HEK293 (cell line): ENCODE measurements around the gene PLEKHB2.

Experiments used
- HOXA7 ChIP-seq: sonication (generic); formaldehyde crosslinking; IDR thresholded peaks from 2 replicates; pipeline ENCODE4 v1.8.1; 2022; ENCODE audit warnings: missing genetic modification reagents, borderline replicate concordance
- KLF1 ChIP-seq: fragments of 450-650 bp; formaldehyde crosslinking; IDR thresholded peaks from 2 replicates; pipeline ENCODE4 v1.5.1; 2016; ENCODE audit warnings: missing biosample characterization, missing genetic modification characterization
- RBAK ChIP-seq: fragments of 450-650 bp; formaldehyde crosslinking; IDR thresholded peaks from 2 replicates; pipeline ENCODE4 v1.5.1; 2016; ENCODE audit warnings: missing biosample characterization, missing genetic modification characterization
- SP3 ChIP-seq: fragments of 450-650 bp; formaldehyde crosslinking; IDR thresholded peaks from 2 replicates; pipeline ENCODE4 v1.5.1; 2016; ENCODE audit warnings: missing biosample characterization, missing genetic modification characterization
- ZNF211 ChIP-seq: fragments of 450-650 bp; formaldehyde crosslinking; IDR thresholded peaks from 2 replicates; pipeline ENCODE4 v1.5.1; 2016; ENCODE audit warnings: low read depth, missing biosample characterization, missing genetic modification characterization
- ZNF274 ChIP-seq, 2 experiments: fragments of 200-500 bp in 1 of 2; fragments of 450-650 bp in 1 of 2; sonication (Bioruptor generic) in 1 of 2; formaldehyde crosslinking in 1 of 2; IDR thresholded peaks; 2 replicates each; pipeline versions ENCODE4 v1.5.1 to v1.6.1; 2014 to 2016; ENCODE audit warnings: borderline replicate concordance in 1 of 2, inconsistent platforms in 1 of 2, low read length in 1 of 2, missing biosample characterization in 1 of 2, missing genetic modification characterization in 1 of 2
- ZNF302 ChIP-seq: fragments of 450-650 bp; formaldehyde crosslinking; IDR thresholded peaks from 2 replicates; pipeline ENCODE4 v1.5.1; 2016; ENCODE audit warnings: missing biosample characterization, missing genetic modification characterization, low read depth
- ZNF324 ChIP-seq: fragments of 450-650 bp; formaldehyde crosslinking; IDR thresholded peaks from 2 replicates; pipeline ENCODE4 v1.5.1; 2016; ENCODE audit warnings: missing biosample characterization, missing genetic modification characterization
- ZNF366 ChIP-seq: fragments of 450-650 bp; formaldehyde crosslinking; conservative IDR thresholded peaks from 2 replicates; pipeline ENCODE4 v1.5.1; 2016; ENCODE audit warnings: missing biosample characterization, missing genetic modification characterization
- ZNF37A ChIP-seq: fragments of 450-650 bp; IDR thresholded peaks from 2 replicates; pipeline ENCODE4 v1.5.1; 2018; ENCODE audit warnings: missing biosample characterization, missing genetic modification characterization
- ZNF555 ChIP-seq: fragments of 450-650 bp; formaldehyde crosslinking; conservative IDR thresholded peaks from 2 replicates; pipeline ENCODE4 v1.5.1; 2017; ENCODE audit warnings: missing biosample characterization, mild to moderate bottlenecking, missing genetic modification characterization, inconsistent platforms
- ZNF623 ChIP-seq: fragments of 450-650 bp; formaldehyde crosslinking; IDR thresholded peaks from 2 replicates; pipeline ENCODE4 v1.5.1; 2016; ENCODE audit warnings: missing biosample characterization, missing genetic modification characterization
- ZNF629 ChIP-seq: fragments of 450-650 bp; formaldehyde crosslinking; IDR thresholded peaks from 2 replicates; pipeline ENCODE4 v1.5.1; 2017; ENCODE audit warnings: missing biosample characterization, missing genetic modification characterization
- ZNF677 ChIP-seq: fragments of 450-650 bp; IDR thresholded peaks from 2 replicates; pipeline ENCODE4 v1.5.0; 2018; ENCODE audit warnings: missing biosample characterization, mild to moderate bottlenecking, missing genetic modification characterization, moderate library complexity
- ZNF777 ChIP-seq: fragments of 450-650 bp; formaldehyde crosslinking; IDR thresholded peaks from 2 replicates; pipeline ENCODE4 v1.5.1; 2017; ENCODE audit warnings: missing biosample characterization, missing genetic modification characterization, borderline replicate concordance
- ZSCAN16 ChIP-seq: fragments of 450-650 bp; formaldehyde crosslinking; IDR thresholded peaks from 2 replicates; pipeline ENCODE4 v1.5.1; 2016; ENCODE audit warnings: missing biosample characterization, missing genetic modification characterization
- TF ChIP-seq, protein P1 (sequence below): fragments of 450-650 bp; formaldehyde crosslinking; IDR thresholded peaks from 2 replicates; pipeline ENCODE4 v1.5.1; 2017; ENCODE audit warnings: missing biosample characterization, missing genetic modification characterization
- TF ChIP-seq, protein P2 (sequence below): fragments of 450-650 bp; formaldehyde crosslinking; IDR thresholded peaks from 2 replicates; pipeline ENCODE4 v1.5.1; 2016; ENCODE audit warnings: missing biosample characterization, missing genetic modification characterization
- TF ChIP-seq, protein P3 (sequence below): fragments of 450-650 bp; formaldehyde crosslinking; IDR thresholded peaks from 2 replicates; pipeline ENCODE4 v1.5.1; 2016; ENCODE audit warnings: missing biosample characterization, missing genetic modification characterization
- TF ChIP-seq, protein P4 (sequence below): fragments of 450-650 bp; formaldehyde crosslinking; IDR thresholded peaks from 2 replicates; pipeline ENCODE4 v1.5.1; 2016; ENCODE audit warnings: missing biosample characterization, missing genetic modification characterization, low read depth
- TF ChIP-seq, protein P5 (sequence below): fragments of 450-650 bp; formaldehyde crosslinking; IDR thresholded peaks from 2 replicates; pipeline ENCODE4 v1.5.1; 2016; ENCODE audit warnings: missing biosample characterization, missing genetic modification characterization
- TF ChIP-seq, protein P6 (sequence below): fragments of 450-650 bp; formaldehyde crosslinking; IDR thresholded peaks from 2 replicates; pipeline ENCODE4 v1.5.1; 2016; ENCODE audit warnings: missing biosample characterization, missing genetic modification characterization
- TF ChIP-seq, protein P7 (sequence below): fragments of 450-650 bp; formaldehyde crosslinking; IDR thresholded peaks from 2 replicates; pipeline ENCODE4 v1.5.1; 2017; ENCODE audit warnings: missing biosample characterization, missing genetic modification characterization
- TF ChIP-seq, protein P8 (sequence below): fragments of 450-650 bp; formaldehyde crosslinking; IDR thresholded peaks from 2 replicates; pipeline ENCODE4 v1.5.1; 2016; ENCODE audit warnings: missing biosample characterization, missing genetic modification characterization

Gene PLEKHB2

DNA sequence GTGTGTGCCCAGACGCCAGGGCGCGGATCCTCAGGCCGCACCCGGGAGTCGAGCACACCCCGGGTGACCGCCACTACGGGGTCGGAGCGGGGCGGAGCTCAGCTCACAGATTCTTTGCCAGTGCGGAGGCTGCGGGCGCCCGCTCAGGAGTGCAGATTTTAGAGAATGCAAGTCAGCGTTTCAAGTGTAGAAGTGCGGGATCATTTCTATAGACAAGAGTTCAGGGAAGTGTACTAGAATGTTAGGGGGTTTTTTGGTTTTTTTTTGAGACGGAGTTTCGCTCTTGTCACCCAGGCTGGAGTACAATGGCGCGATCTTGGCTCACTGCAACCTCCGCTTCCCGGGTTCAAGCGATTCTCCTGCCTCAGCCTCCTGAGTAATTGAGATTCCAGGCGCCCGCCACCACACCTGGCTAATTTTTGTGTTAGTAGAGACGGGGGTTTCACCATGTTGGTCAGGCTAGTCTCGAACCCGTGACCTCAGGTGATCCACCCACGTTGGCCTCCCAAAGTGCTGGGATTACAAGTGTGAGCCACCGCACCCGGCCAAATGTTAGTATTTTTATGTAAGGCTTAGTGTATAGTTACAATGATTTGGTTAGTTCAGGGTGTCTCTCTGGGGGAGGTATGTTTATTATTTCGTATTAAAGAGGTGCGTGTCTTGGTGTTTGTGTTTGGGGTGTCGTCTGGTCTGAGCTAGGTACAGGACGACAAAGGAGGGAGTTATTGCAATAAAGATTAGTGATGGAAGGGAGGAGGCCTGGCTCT is 11.3 kb upstream of the PLEKHB2 start (continued):
- TF ChIP-seq, protein P1, sequence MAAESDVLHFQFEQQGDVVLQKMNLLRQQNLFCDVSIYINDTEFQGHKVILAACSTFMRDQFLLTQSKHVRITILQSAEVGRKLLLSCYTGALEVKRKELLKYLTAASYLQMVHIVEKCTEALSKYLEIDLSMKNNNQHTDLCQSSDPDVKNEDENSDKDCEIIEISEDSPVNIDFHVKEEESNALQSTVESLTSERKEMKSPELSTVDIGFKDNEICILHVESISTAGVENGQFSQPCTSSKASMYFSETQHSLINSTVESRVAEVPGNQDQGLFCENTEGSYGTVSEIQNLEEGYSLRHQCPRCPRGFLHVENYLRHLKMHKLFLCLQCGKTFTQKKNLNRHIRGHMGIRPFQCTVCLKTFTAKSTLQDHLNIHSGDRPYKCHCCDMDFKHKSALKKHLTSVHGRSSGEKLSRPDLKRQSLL (tag by site-specific recombination), result no peak
- TF ChIP-seq ZNF37A (tag by site-specific recombination) (no peak), ZNF677 (tag by site-specific recombination) (no peak), ZNF629 (0 out of 2 replicates have a peak, but pooled peaks have one; percentile 17), ZNF211 (tag by site-specific recombination) (no peak), ZNF555 (tag by site-specific recombination) (no peak), ZNF324 (tag by site-specific recombination) (no peak), SP3 (tag by site-specific recombination) (0 out of 2 replicates have a peak, but pooled peaks have one; percentile 13), HOXA7 (no peak), RBAK (tag by site-specific recombination) (no peak), ZNF777 (no peak), ZNF274 (IDR thresholded peaks at IDR 0.05; ENCODE audit: low read length) (no peak), ZNF274 (tag by site-specific recombination; IDR thresholded peaks at IDR 0.05; ENCODE audit: borderline replicate concordance) (no peak), KLF1 (tag by site-specific recombination) (peak; percentile 83), ZNF623 (no peak), ZNF302 (tag by site-specific recombination) (no peak), ZNF366 (tag by site-specific recombination) (no peak), ZSCAN16 (no peak)
- TF ChIP-seq, protein P2, sequence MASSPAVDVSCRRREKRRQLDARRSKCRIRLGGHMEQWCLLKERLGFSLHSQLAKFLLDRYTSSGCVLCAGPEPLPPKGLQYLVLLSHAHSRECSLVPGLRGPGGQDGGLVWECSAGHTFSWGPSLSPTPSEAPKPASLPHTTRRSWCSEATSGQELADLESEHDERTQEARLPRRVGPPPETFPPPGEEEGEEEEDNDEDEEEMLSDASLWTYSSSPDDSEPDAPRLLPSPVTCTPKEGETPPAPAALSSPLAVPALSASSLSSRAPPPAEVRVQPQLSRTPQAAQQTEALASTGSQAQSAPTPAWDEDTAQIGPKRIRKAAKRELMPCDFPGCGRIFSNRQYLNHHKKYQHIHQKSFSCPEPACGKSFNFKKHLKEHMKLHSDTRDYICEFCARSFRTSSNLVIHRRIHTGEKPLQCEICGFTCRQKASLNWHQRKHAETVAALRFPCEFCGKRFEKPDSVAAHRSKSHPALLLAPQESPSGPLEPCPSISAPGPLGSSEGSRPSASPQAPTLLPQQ, result no peak
- TF ChIP-seq, protein P3, sequence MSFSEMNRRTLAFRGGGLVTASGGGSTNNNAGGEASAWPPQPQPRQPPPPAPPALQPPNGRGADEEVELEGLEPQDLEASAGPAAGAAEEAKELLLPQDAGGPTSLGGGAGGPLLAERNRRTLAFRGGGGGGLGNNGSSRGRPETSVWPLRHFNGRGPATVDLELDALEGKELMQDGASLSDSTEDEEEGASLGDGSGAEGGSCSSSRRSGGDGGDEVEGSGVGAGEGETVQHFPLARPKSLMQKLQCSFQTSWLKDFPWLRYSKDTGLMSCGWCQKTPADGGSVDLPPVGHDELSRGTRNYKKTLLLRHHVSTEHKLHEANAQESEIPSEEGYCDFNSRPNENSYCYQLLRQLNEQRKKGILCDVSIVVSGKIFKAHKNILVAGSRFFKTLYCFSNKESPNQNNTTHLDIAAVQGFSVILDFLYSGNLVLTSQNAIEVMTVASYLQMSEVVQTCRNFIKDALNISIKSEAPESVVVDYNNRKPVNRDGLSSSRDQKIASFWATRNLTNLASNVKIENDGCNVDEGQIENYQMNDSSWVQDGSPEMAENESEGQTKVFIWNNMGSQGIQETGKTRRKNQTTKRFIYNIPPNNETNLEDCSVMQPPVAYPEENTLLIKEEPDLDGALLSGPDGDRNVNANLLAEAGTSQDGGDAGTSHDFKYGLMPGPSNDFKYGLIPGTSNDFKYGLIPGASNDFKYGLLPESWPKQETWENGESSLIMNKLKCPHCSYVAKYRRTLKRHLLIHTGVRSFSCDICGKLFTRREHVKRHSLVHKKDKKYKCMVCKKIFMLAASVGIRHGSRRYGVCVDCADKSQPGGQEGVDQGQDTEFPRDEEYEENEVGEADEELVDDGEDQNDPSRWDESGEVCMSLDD (tag by site-specific recombination), result no peak
- TF ChIP-seq, protein P4, sequence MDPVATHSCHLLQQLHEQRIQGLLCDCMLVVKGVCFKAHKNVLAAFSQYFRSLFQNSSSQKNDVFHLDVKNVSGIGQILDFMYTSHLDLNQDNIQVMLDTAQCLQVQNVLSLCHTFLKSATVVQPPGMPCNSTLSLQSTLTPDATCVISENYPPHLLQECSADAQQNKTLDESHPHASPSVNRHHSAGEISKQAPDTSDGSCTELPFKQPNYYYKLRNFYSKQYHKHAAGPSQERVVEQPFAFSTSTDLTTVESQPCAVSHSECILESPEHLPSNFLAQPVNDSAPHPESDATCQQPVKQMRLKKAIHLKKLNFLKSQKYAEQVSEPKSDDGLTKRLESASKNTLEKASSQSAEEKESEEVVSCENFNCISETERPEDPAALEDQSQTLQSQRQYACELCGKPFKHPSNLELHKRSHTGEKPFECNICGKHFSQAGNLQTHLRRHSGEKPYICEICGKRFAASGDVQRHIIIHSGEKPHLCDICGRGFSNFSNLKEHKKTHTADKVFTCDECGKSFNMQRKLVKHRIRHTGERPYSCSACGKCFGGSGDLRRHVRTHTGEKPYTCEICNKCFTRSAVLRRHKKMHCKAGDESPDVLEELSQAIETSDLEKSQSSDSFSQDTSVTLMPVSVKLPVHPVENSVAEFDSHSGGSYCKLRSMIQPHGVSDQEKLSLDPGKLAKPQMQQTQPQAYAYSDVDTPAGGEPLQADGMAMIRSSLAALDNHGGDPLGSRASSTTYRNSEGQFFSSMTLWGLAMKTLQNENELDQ (tag by site-specific recombination), result no peak
- TF ChIP-seq, protein P5, sequence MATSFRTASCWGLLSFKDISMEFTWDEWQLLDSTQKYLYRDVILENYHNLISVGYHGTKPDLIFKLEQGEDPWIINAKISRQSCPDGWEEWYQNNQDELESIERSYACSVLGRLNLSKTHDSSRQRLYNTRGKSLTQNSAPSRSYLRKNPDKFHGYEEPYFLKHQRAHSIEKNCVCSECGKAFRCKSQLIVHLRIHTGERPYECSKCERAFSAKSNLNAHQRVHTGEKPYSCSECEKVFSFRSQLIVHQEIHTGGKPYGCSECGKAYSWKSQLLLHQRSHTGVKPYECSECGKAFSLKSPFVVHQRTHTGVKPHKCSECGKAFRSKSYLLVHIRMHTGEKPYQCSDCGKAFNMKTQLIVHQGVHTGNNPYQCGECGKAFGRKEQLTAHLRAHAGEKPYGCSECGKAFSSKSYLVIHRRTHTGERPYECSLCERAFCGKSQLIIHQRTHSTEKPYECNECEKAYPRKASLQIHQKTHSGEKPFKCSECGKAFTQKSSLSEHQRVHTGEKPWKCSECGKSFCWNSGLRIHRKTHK (tag by site-specific recombination), result no peak
- TF ChIP-seq, protein P6, sequence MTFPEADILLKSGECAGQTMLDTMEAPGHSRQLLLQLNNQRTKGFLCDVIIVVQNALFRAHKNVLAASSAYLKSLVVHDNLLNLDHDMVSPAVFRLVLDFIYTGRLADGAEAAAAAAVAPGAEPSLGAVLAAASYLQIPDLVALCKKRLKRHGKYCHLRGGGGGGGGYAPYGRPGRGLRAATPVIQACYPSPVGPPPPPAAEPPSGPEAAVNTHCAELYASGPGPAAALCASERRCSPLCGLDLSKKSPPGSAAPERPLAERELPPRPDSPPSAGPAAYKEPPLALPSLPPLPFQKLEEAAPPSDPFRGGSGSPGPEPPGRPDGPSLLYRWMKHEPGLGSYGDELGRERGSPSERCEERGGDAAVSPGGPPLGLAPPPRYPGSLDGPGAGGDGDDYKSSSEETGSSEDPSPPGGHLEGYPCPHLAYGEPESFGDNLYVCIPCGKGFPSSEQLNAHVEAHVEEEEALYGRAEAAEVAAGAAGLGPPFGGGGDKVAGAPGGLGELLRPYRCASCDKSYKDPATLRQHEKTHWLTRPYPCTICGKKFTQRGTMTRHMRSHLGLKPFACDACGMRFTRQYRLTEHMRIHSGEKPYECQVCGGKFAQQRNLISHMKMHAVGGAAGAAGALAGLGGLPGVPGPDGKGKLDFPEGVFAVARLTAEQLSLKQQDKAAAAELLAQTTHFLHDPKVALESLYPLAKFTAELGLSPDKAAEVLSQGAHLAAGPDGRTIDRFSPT (tag by site-specific recombination), result no peak
- TF ChIP-seq, protein P7, sequence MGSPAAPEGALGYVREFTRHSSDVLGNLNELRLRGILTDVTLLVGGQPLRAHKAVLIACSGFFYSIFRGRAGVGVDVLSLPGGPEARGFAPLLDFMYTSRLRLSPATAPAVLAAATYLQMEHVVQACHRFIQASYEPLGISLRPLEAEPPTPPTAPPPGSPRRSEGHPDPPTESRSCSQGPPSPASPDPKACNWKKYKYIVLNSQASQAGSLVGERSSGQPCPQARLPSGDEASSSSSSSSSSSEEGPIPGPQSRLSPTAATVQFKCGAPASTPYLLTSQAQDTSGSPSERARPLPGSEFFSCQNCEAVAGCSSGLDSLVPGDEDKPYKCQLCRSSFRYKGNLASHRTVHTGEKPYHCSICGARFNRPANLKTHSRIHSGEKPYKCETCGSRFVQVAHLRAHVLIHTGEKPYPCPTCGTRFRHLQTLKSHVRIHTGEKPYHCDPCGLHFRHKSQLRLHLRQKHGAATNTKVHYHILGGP, result no peak
- TF ChIP-seq, protein P8, sequence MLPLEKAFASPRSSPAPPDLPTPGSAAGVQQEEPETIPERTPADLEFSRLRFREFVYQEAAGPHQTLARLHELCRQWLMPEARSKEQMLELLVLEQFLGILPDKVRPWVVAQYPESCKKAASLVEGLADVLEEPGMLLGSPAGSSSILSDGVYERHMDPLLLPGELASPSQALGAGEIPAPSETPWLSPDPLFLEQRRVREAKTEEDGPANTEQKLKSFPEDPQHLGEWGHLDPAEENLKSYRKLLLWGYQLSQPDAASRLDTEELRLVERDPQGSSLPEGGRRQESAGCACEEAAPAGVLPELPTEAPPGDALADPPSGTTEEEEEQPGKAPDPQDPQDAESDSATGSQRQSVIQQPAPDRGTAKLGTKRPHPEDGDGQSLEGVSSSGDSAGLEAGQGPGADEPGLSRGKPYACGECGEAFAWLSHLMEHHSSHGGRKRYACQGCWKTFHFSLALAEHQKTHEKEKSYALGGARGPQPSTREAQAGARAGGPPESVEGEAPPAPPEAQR (tag by site-specific recombination), result no peak
